GM12878 (cell line): Measurements from ENCODE around the gene MAP4K4. TPM values are rescaled to one million over a fixed set of nuclear protein-coding genes. Genes with fewer than 3 reads are reported as not detected.

Experiments
- ATAC-seq: fragments of 200-7000 bp; cut with Tn5 transposase; 3 replicates; pipeline ENCODE4 v1.9.1; 2020; ENCODE audit warnings: mild to moderate bottlenecking, moderate library complexity
- BruUV-seq: library from RNA; stranded (reverse); fragments of 400-500 nt; replicated peaks from 2 replicates; lab custom pipeline; 2021; lab: Mats Ljungman, UMichigan
- CTCF ChIA-PET: fragments of 300-600 bp; sonication (Branson Sonifier 250); formaldehyde crosslinking; extraction: SDS; loops from one replicate; lab custom pipeline; 2021; ENCODE audit warnings: inconsistent platforms; lab: Yijun Ruan, JAX
- POLR2A ChIA-PET: fragments of 350-600 bp; formaldehyde crosslinking; extraction: SDS; loops from one replicate; lab custom pipeline; 2021; ENCODE audit warnings: inconsistent platforms; lab: Charles Lee
- RAD21 ChIA-PET: fragments of 300-600 bp; sonication (Branson Sonifier 250); formaldehyde crosslinking; loops from one replicate; lab custom pipeline; 2023; ENCODE audit warnings: antibody characterized with exemption; ENCODE audit not compliant: unreplicated experiment; lab: Charles Lee
- SMC1A ChIA-PET: fragments of 300-600 bp; sonication (Branson Sonifier 250); formaldehyde crosslinking; loops from one replicate; lab custom pipeline; 2023; ENCODE audit not compliant: unreplicated experiment, uncharacterized antibody; lab: Charles Lee
- DNase-seq: peaks from one replicate; pipeline ENCODE4 v3.0.0-alpha.2; 2011; ENCODE audit warnings: low read depth, low spot score
- FAIRE-seq: peaks from 3 replicates; lab custom pipeline; 2011; peaks lifted over from hg19 to GRCh38; lab: Jason Lieb, UNC
- H2AFZ ChIP-seq: 2 replicates; pipeline ENCODE4 v1.6.0; 2011; ENCODE audit warnings: low read depth, low read length, control low read depth; ENCODE audit not compliant: control insufficient read depth
- H3K27ac ChIP-seq: 2 replicates; pipeline ENCODE4 v1.5.1; 2011; ENCODE audit warnings: control low read depth; ENCODE audit not compliant: control insufficient read depth, insufficient read depth
- H3K27me3 ChIP-seq, 2 experiments: replicated peaks in 1 of 2; 2 replicates each; pipeline versions ENCODE4 v1.6.0 to v1.6.1; 2011; ENCODE audit warnings: low read length in 1 of 2; ENCODE audit not compliant: control insufficient read depth in 2 of 2, insufficient read depth in 2 of 2
- H3K36me3 ChIP-seq, 2 experiments: 2 replicates each; pipeline ENCODE4 v1.5.1; 2011; ENCODE audit warnings: low read length in 1 of 2; ENCODE audit not compliant: control insufficient read depth in 2 of 2, insufficient read depth in 2 of 2
- H3K4me1 ChIP-seq: 2 replicates; pipeline ENCODE4 v1.6.1; 2011; ENCODE audit warnings: mild to moderate bottlenecking, low read length, moderate library complexity, mixed read lengths; ENCODE audit not compliant: control insufficient read depth, insufficient read depth
- H3K4me2 ChIP-seq: 2 replicates; pipeline ENCODE4 v1.6.0; 2011; ENCODE audit warnings: control low read depth; ENCODE audit not compliant: control insufficient read depth, insufficient read depth
- H3K4me3 ChIP-seq: fragments of 200-600 bp; sonication (generic); 2 replicates; pipeline ENCODE4 v1.5.1; 2016
- H3K79me2 ChIP-seq: 2 replicates; pipeline ENCODE4 v1.6.0; 2011; ENCODE audit warnings: low read length; ENCODE audit not compliant: control insufficient read depth, insufficient read depth
- H3K9ac ChIP-seq: 2 replicates; pipeline ENCODE4 v1.8.0; 2011; ENCODE audit warnings: low read length, control low read depth, mixed read lengths; ENCODE audit not compliant: control insufficient read depth, insufficient read depth
- H3K9me3 ChIP-seq: replicated peaks from 3 replicates; pipeline ENCODE4 v1.5.1; 2011; ENCODE audit warnings: mild to moderate bottlenecking, low read length; ENCODE audit not compliant: control insufficient read depth, insufficient read depth
- H4K20me1 ChIP-seq: 2 replicates; pipeline ENCODE4 v1.6.0; 2011; ENCODE audit not compliant: control insufficient read depth, insufficient read depth
- BACH1 ChIP-seq: fragments of 450-650 bp; IDR thresholded peaks from 2 replicates; pipeline ENCODE4 v1.6.1; 2017; ENCODE audit warnings: mild to moderate bottlenecking, borderline replicate concordance
- CBX3 ChIP-seq: fragments of 200-600 bp; sonication (generic); IDR thresholded peaks from 2 replicates; pipeline ENCODE4 v1.6.1; 2016; ENCODE audit warnings: low read depth, borderline replicate concordance
- CEBPB ChIP-seq, 2 experiments: fragments of 150-350 bp in 1 of 2; IDR thresholded peaks; 2 replicates each; pipeline ENCODE4 v1.6.1; 2012 to 2014; ENCODE audit warnings: low read depth in 2 of 2, low read length in 2 of 2, borderline replicate concordance in 1 of 2, inconsistent platforms in 1 of 2
- HCFC1 ChIP-seq: fragments of 150-350 bp; IDR thresholded peaks from 2 replicates; pipeline ENCODE4 v1.6.1; 2014; ENCODE audit warnings: low read length
- JUND ChIP-seq: IDR thresholded peaks from 2 replicates; pipeline ENCODE4 v1.6.1; 2012; ENCODE audit warnings: low read depth, mild to moderate bottlenecking, low read length, improper control_type of control experiment, moderate library complexity
- MEF2A ChIP-seq: IDR thresholded peaks from 2 replicates; pipeline ENCODE4 v1.6.1; 2011; ENCODE audit warnings: low read depth, mild to moderate bottlenecking, low read length, moderate library complexity; ENCODE audit not compliant: insufficient read depth
- MEF2B ChIP-seq: fragments of 450-650 bp; IDR thresholded peaks from 2 replicates; pipeline ENCODE4 v1.6.1; 2018; ENCODE audit warnings: mild to moderate bottlenecking, moderate library complexity; ENCODE audit not compliant: partially characterized antibody, poor library complexity, severe bottlenecking
- PBX3 ChIP-seq: IDR thresholded peaks from 2 replicates; pipeline ENCODE4 v1.6.1; 2011; ENCODE audit warnings: mild to moderate bottlenecking, low read depth, low read length, moderate library complexity; ENCODE audit not compliant: insufficient replicate concordance
- RFX5 ChIP-seq: IDR thresholded peaks from 2 replicates; pipeline ENCODE4 v1.6.1; 2011; ENCODE audit warnings: low read depth, low read length, improper control_type of control experiment
- SRF ChIP-seq, 2 experiments: IDR thresholded peaks; 2 replicates each; pipeline ENCODE4 v1.6.1; 2011; ENCODE audit warnings: low read depth in 2 of 2, low read length in 2 of 2, mild to moderate bottlenecking in 1 of 2, moderate library complexity in 1 of 2
- USF2 ChIP-seq: IDR thresholded peaks from 2 replicates; pipeline ENCODE4 v1.6.1; 2011; ENCODE audit warnings: low read depth, low read length, improper control_type of control experiment, borderline replicate concordance
- YY1 ChIP-seq: IDR thresholded peaks from 2 replicates; pipeline ENCODE4 v1.6.1; 2011; ENCODE audit warnings: low read depth, mild to moderate bottlenecking, low read length
- ZBED1 ChIP-seq: IDR thresholded peaks from 2 replicates; pipeline ENCODE4 v1.6.1; 2016; ENCODE audit warnings: borderline replicate concordance
- ZSCAN29 ChIP-seq: fragments of 450-650 bp; IDR thresholded peaks from 2 replicates; pipeline ENCODE4 v1.6.1; 2017; ENCODE audit warnings: mild to moderate bottlenecking, moderate library complexity
- WGBS: methylation state at CpG from one replicate; pipeline ENCODE4 v1.1.6; 2016; ENCODE audit warnings: low lambda C conversion rate; ENCODE audit not compliant: insufficient replicate concordance, insufficient coverage; ENCODE audit errors: missing lambda C conversion rate; 5-methylcytosine and 5-hydroxymethylcytosine counted together
- in situ Hi-C: fragments of 300-500 bp; cut with MboI; formaldehyde crosslinking; loops from 9 replicates; pipeline ENCODE4 v1.14.3; 2018; ENCODE audit warnings: mixed read lengths
- intact Hi-C: fragments of 100-400 bp; cut with micrococcal nuclease; formaldehyde crosslinking; loops from one replicate; pipeline ENCODE4 v1.14.2; 2022; ENCODE audit not compliant: unreplicated experiment
- polyA plus RNA-seq, 11 experiments: library from polyadenylated mRNA; depleted of rRNA in 4 of 11; unstranded in 6 of 11; stranded (reverse) in 5 of 11; fragments of >200 nt; fragmentation: Nextera tagmentation in 4 of 11; fragmentation: Illumina TruSeq in 1 of 11; extraction: Ambion mirVana in 4 of 11; extraction: Trizol in 1 of 11; gene quantifications; 1 replicate in 1 of 11; 2 replicates in 10 of 11; pipeline versions ENCODE4 v1.2.1 to v1.2.3, GENCODE V29; 2011 to 2016; ENCODE audit warnings: inconsistent platforms in 2 of 11, missing spikeins in 2 of 11, low read depth in 1 of 11
- total RNA-seq, 4 experiments: library from RNA; depleted of rRNA in 3 of 4; stranded (reverse); fragments of >200 nt in 3 of 4; fragmentation: Illumina TruSeq in 1 of 4; extraction: Trizol in 1 of 4; gene quantifications; 2 replicates each; pipeline versions ENCODE4 v1.2.1 to v1.2.3, GENCODE V29; 2013 to 2021
- TF ChIP-seq, protein P1 (sequence below): fragments of 450-650 bp; IDR thresholded peaks from 2 replicates; pipeline ENCODE4 v1.6.1; 2018; ENCODE audit warnings: borderline replicate concordance, mild to moderate bottlenecking; ENCODE audit not compliant: partially characterized antibody

The MAP4K4 gene
- total and polyA plus RNA-seq, 10 of the 15 experiments (the other 5 are each of a cell fraction or from before 2014, with no cell fraction given) = 1.9 to 50.4 (median 9.7) TPM

DNA sequence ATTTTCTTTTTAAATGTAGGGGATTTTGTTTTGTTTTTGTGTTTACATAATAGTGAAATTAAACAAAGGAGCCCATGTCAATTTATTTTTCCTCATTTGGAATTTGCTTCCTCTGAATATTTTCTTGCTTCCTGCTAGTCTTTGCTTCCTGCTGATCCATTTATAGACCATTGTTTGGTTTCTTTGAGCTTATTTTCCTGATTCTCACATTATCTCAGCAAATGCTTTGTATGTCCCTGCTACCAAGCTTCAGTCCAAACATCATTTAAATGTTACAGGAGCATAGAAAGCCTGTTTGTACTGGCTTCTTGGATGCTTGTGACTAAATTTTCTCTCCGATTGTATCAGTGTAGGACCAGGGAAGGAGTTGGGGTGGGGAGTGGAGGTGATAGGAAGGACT lies 166.9 kb downstream of the MAP4K4 start:
- in situ Hi-C loops = no loop called here
- no peaks in the 10 kb centered on the region for H3K4me1 ChIP-seq
- intact Hi-C loops = no loop called here
- no peaks in the 10 kb centered on the region for H3K27me3 ChIP-seq
- DNase-seq (no peak), FAIRE-seq (no peak), ATAC-seq (no peak)
- no peak overlapping the region for H3K27ac ChIP-seq
- ChIA-PET SMC1A (interaction anchor here (0.7 to 1.1 kb wide), 3 partner anchors 14 to 141 kb away, joined by 3 read pairs; no protein-coding TSS in a partner anchor), POLR2A (no interaction called here), RAD21 (interaction anchor here (1.0 kb wide), 1 partner anchor 19 kb away, joined by 5 read pairs; no protein-coding TSS in a partner anchor), CTCF (no interaction called here)
- H3K4me2 ChIP-seq = no peak overlapping the region
- WGBS = 5% methylated on average over 1 of the region's 1 CpG
- no peak for TF ChIP-seq SRF (IDR thresholded peaks at IDR 0.05; ENCODE audit: low read depth in 2 of 2, low read length in 2 of 2)
- TF ChIP-seq BACH1 = no peak
- no peak for TF ChIP-seq ZBED1
- TF ChIP-seq USF2 = no peak
- no peak for TF ChIP-seq CBX3
- TF ChIP-seq PBX3 = no peak
- TF ChIP-seq YY1 = no peak
- no peak for TF ChIP-seq ZSCAN29
- TF ChIP-seq HCFC1 = no peak
- no peak for TF ChIP-seq MEF2A
- no peak for TF ChIP-seq JUND
- TF ChIP-seq MEF2B = no peak
- TF ChIP-seq RFX5 = no peak
- TF ChIP-seq CEBPB (IDR thresholded peaks at IDR 0.05; ENCODE audit: borderline replicate concordance in 1 of 2, low read depth in 2 of 2, low read length in 2 of 2) = no peak
- TF ChIP-seq, protein P1, sequence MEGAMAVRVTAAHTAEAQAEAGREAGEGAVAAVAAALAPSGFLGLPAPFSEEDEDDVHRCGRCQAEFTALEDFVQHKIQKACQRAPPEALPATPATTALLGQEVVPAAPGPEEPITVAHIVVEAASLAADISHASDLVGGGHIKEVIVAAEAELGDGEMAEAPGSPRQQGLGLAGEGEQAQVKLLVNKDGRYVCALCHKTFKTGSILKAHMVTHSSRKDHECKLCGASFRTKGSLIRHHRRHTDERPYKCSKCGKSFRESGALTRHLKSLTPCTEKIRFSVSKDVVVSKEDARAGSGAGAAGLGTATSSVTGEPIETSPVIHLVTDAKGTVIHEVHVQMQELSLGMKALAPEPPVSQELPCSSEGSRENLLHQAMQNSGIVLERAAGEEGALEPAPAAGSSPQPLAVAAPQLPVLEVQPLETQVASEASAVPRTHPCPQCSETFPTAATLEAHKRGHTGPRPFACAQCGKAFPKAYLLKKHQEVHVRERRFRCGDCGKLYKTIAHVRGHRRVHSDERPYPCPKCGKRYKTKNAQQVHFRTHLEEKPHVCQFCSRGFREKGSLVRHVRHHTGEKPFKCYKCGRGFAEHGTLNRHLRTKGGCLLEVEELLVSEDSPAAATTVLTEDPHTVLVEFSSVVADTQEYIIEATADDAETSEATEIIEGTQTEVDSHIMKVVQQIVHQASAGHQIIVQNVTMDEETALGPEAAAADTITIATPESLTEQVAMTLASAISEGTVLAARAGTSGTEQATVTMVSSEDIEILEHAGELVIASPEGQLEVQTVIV = no peak
- no peak overlapping the region for H3K9ac ChIP-seq
- H3K79me2 ChIP-seq = no peaks in the 10 kb centered on the region
- no peaks in the 10 kb centered on the region for H3K36me3 ChIP-seq
- no peaks in the 10 kb centered on the region for H4K20me1 ChIP-seq
- H2AFZ ChIP-seq = no peak overlapping the region
- no peaks in the 10 kb centered on the region for H3K9me3 ChIP-seq
- no TSS peak for BruUV-seq
- H3K4me3 ChIP-seq = no peak overlapping the region
